ENCODE results near the gene NDUFC2.
"Not testable (repeated sequence)": the region's sequence is repeated elsewhere in the genome, so short reads cannot be mapped to it uniquely, and the experiment has no call there.

Gene NDUFC2

GRCh38 chr11:78030429-78031325 lies 49.0 kb downstream of the NDUFC2 start:
- no peak for DNase-seq (ENCODE audit: low read depth in 2 of 2)

GRCh38 chr11:78028423-78028822 lies 51.2 kb downstream of the NDUFC2 start:
- not testable (repeated sequence) for DNase-seq (ENCODE audit: low read depth in 2 of 2)

- no peak for DNase-seq (ENCODE audit: low read depth in 2 of 2)
Observed at GRCh38 chr11:78027759-78028158, 51.9 kb downstream of the NDUFC2 start.

- DNase-seq (ENCODE audit: low read depth in 2 of 2): no peak
Observed at GRCh38 chr11:78025378-78025777, 54.3 kb downstream of the NDUFC2 start.

GRCh38 chr11:78023426-78023825 lies 56.2 kb downstream of the NDUFC2 start:
- no peak for DNase-seq (ENCODE audit: low read depth in 2 of 2)

- no peak for DNase-seq (ENCODE audit: low read depth in 2 of 2)
Observed at GRCh38 chr11:78022397-78023396, 57.0 kb downstream of the NDUFC2 start, which contains the start of gene KCTD14. Gene KCTD14 (minus strand): TSS chr11:78023276. CDS start chr11:78023249, 27 bp downstream.

GRCh38 chr11:78021611-78022010 lies 58.1 kb downstream of the NDUFC2 start:
- DNase-seq (ENCODE audit: low read depth in 2 of 2): no peak

- DNase-seq (ENCODE audit: low read depth in 2 of 2): no peak
Observed at GRCh38 chr11:78020246-78020645, 59.4 kb downstream of the NDUFC2 start.

GRCh38 chr11:78019808-78020207 lies 59.9 kb downstream of the NDUFC2 start:
- no peak for DNase-seq (ENCODE audit: low read depth in 2 of 2)

Measured in stimulated activated CD4-positive, alpha-beta T cell treated with anti-CD3 and anti-CD28 coated beads, Interleukin-12 subunit alpha, Interleukin-12 subunit beta, amount 100 ng/mL, for 24 hours (primary cell).